Transverse colon (tissue), 4 donors: ENCODE measurements around the gene ZNRD2. TPM values are rescaled to one million over a fixed set of nuclear protein-coding genes. Genes with fewer than 3 reads are reported as not detected.

Source experiments
- DNase-seq: peaks from one replicate; pipeline ENCODE4 v3.0.0-alpha.2; 2019
- H3K27ac ChIP-seq, 4 donors: fragments of 200-600 bp; sonication (generic); 2 replicates each; pipeline ENCODE4 v1.5.1; 2016 to 2018; ENCODE audit warnings: inconsistent platforms in 4 of 4
- H3K27me3 ChIP-seq: fragments of 200-600 bp; sonication (generic); 2 replicates; pipeline ENCODE4 v1.5.1; 2017; ENCODE audit warnings: inconsistent platforms
- H3K36me3 ChIP-seq, 4 donors: fragments of 200-600 bp; sonication (generic); 2 replicates each; pipeline ENCODE4 v1.5.1; 2017 to 2019; ENCODE audit warnings: inconsistent platforms in 4 of 4
- H3K4me1 ChIP-seq, 4 donors: fragments of 200-600 bp; sonication (generic); 2 replicates each; pipeline ENCODE4 v1.5.1; 2017 to 2020; ENCODE audit warnings: inconsistent platforms in 4 of 4
- H3K4me3 ChIP-seq, 4 donors: fragments of 200-600 bp; sonication (generic); 1 replicate in 1 of 4; 2 replicates in 3 of 4; pipeline versions ENCODE4 v1.5.1 to v1.6.1; 2017 to 2019; ENCODE audit warnings: inconsistent platforms in 4 of 4
- H3K9me3 ChIP-seq, 2 donors: fragments of 200-600 bp; sonication (generic); 2 replicates each; pipeline ENCODE4 v1.5.1; 2017 to 2019; ENCODE audit warnings: inconsistent platforms in 2 of 2
- EP300 ChIP-seq: sonication (generic); formaldehyde crosslinking; IDR thresholded peaks from one replicate; pipeline ENCODE4 v1.6.1; 2017; ENCODE audit warnings: antibody characterized with exemption, low read depth
- POLR2A ChIP-seq: fragments of 450-650 bp; IDR thresholded peaks from one replicate; pipeline ENCODE4 v1.6.1; 2016; ENCODE audit warnings: antibody characterized with exemption, mild to moderate bottlenecking, moderate library complexity
- POLR2AphosphoS5 ChIP-seq, 3 donors: sonication (generic); formaldehyde crosslinking; IDR thresholded peaks; one replicate each; pipeline ENCODE4 v1.6.1; 2016; ENCODE audit warnings: antibody characterized with exemption in 3 of 3
- WGBS, 2 donors: methylation state at CpG; one replicate each; pipeline ENCODE4 v1.1.5; 2018; ENCODE audit warnings: low coverage in 1 of 2; 5-methylcytosine and 5-hydroxymethylcytosine counted together
- in situ Hi-C, 4 donors: fragments of 200-750 bp; cut with MboI; loops; one replicate each; pipeline versions ENCODE4 v1.15.0 to v1.15.1; 2017; ENCODE audit warnings: low sequenced_read_pairs in 3 of 4, low pct_ligation_motif_present in 1 of 4, low pct_unique_long_range_greater_than_20kb in 1 of 4
- intact Hi-C: fragments of 100-400 bp; cut with DNase I; formaldehyde crosslinking; loops from one replicate; pipeline ENCODE4 v1.15.1; 2023; ENCODE audit warnings: low total_unique reads
- total RNA-seq, 4 donors: library from RNA; depleted of rRNA; stranded (reverse); fragments of >200 nt; gene quantifications; one replicate each; pipeline ENCODE4 v1.1.0, GENCODE V29; 2016
- TF ChIP-seq, protein P1 (sequence below), 5 experiments: fragments of 200-600 bp in 3 of 5; fragments of 450-650 bp in 2 of 5; sonication (generic) in 3 of 5; IDR thresholded peaks; 1 replicate in 2 of 5; 2 replicates in 3 of 5; pipeline ENCODE4 v1.5.1; 2016 to 2017; ENCODE audit warnings: antibody characterized with exemption in 5 of 5, inconsistent platforms in 3 of 5, mild to moderate bottlenecking in 2 of 5, moderate library complexity in 1 of 5

The ZNRD2 gene
- total RNA-seq, 4 donors from 2014 or later: 6.4 to 38.4 (median 27.9) TPM

DNA sequence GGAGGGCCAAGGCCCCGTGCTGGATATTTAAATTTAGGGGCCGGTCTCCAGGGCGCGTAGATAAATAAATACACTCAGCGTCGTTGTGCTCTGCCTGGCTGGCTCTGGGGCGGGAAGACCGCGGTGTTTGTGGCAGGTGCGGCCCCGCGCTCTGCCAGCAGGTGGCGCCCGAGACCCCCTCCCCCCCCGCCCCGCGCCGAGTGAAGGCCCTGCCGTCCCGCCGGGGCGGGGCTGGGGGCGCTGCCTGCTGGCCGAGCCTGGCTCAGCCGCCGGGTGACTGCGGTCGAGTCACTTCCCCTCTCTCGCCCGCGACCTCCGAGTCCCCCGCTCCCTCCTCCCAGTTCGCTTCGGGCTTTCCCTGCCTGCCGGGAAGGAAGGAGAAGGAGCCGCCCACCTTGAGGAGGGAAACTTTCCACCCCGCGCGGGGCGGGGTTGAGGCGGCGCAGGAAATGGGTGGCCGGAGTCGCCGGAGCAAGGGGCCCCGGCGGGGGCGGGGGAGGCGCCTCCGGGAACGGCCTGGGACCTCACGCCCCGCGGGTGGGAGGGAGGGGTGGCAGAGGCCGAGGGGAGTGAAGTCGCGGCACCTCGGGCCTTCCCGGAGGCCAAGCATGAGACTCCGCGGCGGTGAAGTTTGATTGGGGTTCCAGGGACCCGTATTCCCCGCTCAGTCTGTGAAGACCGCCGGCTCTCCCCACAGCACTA lies 4.0 kb downstream of the ZNRD2 start:
- peaks cover 43 to 78% (median 65%) of the 10 kb centered on the region in 4 donors for H3K4me1 ChIP-seq
- DNase-seq: peak; percentile 90
- peak overlapping the region; percentile 30 to 94 (median 86) for H3K4me3 ChIP-seq
- TF ChIP-seq, protein P1, sequence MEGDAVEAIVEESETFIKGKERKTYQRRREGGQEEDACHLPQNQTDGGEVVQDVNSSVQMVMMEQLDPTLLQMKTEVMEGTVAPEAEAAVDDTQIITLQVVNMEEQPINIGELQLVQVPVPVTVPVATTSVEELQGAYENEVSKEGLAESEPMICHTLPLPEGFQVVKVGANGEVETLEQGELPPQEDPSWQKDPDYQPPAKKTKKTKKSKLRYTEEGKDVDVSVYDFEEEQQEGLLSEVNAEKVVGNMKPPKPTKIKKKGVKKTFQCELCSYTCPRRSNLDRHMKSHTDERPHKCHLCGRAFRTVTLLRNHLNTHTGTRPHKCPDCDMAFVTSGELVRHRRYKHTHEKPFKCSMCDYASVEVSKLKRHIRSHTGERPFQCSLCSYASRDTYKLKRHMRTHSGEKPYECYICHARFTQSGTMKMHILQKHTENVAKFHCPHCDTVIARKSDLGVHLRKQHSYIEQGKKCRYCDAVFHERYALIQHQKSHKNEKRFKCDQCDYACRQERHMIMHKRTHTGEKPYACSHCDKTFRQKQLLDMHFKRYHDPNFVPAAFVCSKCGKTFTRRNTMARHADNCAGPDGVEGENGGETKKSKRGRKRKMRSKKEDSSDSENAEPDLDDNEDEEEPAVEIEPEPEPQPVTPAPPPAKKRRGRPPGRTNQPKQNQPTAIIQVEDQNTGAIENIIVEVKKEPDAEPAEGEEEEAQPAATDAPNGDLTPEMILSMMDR (IDR thresholded peaks at IDR 0.05): peak; percentile 74 to 99 (median 94)
- TF ChIP-seq POLR2AphosphoS5 (IDR thresholded peaks at IDR 0.05) (peak; percentile 68 to 85 (median 81)), EP300 (no peak), POLR2A (peak; percentile 40)
- H3K36me3 ChIP-seq: no peaks in the 10 kb centered on the region
- intact Hi-C loops (no loop called here), in situ Hi-C loops (no loop called here)
- peak overlapping the region; percentile 96 to 98 (median 96) for H3K27ac ChIP-seq
- no peaks in the 10 kb centered on the region for H3K9me3 ChIP-seq
- H3K27me3 ChIP-seq: no peaks in the 10 kb centered on the region
- 2% methylated on average over 29 of the region's 67 CpGs; no CpG with 5 or more reads in 1 of the 2 donors for WGBS, 2 donors

DNA sequence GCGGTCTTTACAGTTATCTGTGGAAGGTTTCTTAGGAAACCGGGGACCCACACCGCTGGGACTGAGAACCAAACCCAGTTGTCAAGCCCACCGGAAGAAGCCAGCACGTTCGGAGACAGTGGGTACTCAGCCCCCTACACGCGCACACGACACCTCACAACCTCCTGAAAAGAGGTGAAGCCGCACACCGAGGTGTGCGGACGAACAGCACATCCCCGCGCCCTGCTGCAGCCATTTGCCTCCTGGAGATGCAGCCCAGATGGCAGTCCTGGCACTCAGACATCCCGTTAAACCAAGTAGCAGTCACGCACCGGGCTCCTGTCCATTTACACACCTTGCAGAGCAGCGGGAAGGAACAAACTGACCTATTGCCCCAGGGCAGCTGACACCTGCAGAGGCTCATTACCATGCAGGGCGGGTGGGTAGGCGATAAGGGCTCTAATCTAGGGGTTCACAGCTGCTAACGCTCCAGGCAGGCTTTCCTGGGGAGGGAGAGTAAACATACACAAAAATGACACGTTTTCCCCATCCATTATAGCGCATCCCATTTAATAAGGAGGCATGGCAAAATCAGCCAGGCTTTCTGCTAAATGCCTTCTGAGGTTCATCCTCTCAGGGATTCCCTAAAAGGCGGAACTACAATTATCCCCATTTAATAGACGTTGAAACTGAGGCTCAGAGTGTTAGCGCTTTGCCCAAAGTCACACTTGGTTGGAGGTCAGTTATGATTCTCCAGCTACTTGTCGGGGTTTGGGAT lies 4.7 kb downstream of the ZNRD2 start:
- TF ChIP-seq, protein P1 (IDR thresholded peaks at IDR 0.05): no peak
- no peak for TF ChIP-seq EP300
- no peak for TF ChIP-seq POLR2A
- peak in 2 of 3 donors; percentile 29 to 61 for TF ChIP-seq POLR2AphosphoS5 (IDR thresholded peaks at IDR 0.05)
- 9% methylated on average over 22 of the region's 28 CpGs; no CpG with 5 or more reads in 1 of the 2 donors for WGBS, 2 donors
- in situ Hi-C loops (no loop called here), intact Hi-C loops (loop anchor here (5.0 kb wide), 1 partner anchor 33 kb away; no protein-coding TSS in a partner anchor)
- peaks cover 43 to 73% (median 62%) of the 10 kb centered on the region in 4 donors for H3K4me1 ChIP-seq
- peak overlapping the region; percentile 30 to 94 (median 86) for H3K4me3 ChIP-seq
- H3K36me3 ChIP-seq: peaks cover 0 to 3% (median under 1%) of the 10 kb centered on the region in 4 donors
- DNase-seq: peak; percentile 75
- peak overlapping the region; percentile 96 to 98 (median 96) for H3K27ac ChIP-seq
- no peaks in the 10 kb centered on the region for H3K9me3 ChIP-seq
- H3K27me3 ChIP-seq: no peaks in the 10 kb centered on the region

DNA sequence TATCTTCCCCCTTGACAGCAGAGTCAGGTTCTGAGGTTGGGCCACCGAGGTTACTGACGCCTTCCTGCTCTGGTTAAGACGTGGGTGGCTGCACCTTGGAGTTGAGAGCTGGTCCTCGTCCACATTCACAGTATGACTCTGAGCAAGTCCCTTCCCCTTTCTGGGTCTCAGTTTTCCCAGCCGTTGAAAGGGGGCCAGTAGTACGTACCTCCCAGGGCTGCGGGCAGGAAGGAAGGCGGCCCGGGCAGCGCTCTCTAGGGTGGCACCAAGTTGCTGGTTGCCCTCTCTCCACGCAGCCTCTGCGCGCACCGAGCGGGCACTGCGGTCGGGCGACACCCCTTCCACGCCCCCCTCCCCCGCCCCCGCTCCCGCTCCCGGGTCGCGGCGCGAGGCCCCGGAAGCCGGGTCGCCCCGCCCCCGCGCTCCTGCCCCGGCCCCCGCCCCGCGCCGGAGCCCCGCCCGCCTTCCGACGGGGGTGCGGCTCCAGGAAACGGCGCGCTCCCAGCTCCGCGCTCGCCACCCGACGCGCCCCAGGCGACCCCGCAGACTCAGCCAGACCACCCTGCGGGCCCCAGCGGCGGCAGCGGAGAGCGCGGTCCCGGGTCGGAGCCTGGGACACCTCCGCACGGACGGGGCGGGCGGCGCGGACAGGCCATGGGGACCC lies 5.4 kb downstream of the ZNRD2 start, which contains the start of gene EHBP1L1:
TSS of gene EHBP1L1 (plus strand) at position 486 of the 664 bp plus-strand sequence. CDS start 250 bp downstream, outside the sequence.
- Histone ChIP-seq H3K27ac (peak within 1 kb of the TSS; percentile 96 to 98 (median 96)), H3K27me3 (no peaks in the 10 kb centered on the region), H3K36me3 (peaks cover 0 to 10% (median 4%) of the 10 kb centered on the region in 4 donors), H3K9me3 (no peaks in the 10 kb centered on the region), H3K4me3 (peak within 1 kb of the TSS; percentile 80 to 94 (median 86)), H3K4me1 (peaks cover 43 to 72% (median 61%) of the 10 kb centered on the region in 4 donors)
- peak; percentile 89 for DNase-seq
- intact Hi-C loops (loop anchor here (5.0 kb wide), 1 partner anchor 33 kb away; no protein-coding TSS in a partner anchor), in situ Hi-C loops (no loop called here)
- WGBS, 2 donors: 2 to 10% methylated on average over 2 to 9 of the region's 69 CpGs
- TF ChIP-seq EP300 (no peak), POLR2AphosphoS5 (IDR thresholded peaks at IDR 0.05) (peak in 2 of 3 donors; percentile 49 to 55), POLR2A (peak; percentile 36)
- TF ChIP-seq, protein P1 (IDR thresholded peaks at IDR 0.05): no peak
